Gastroesophageal sphincter (tissue), 3 donors: ENCODE measurements around the gene CIITA.

ENCODE experiments used
- CTCF ChIP-seq, 4 experiments: fragments of 200-600 bp in 2 of 4; fragments of 450-650 bp in 2 of 4; sonication (generic) in 1 of 4; IDR thresholded peaks; one replicate each; pipeline ENCODE4 v1.5.1; 2017 to 2019; ENCODE audit warnings: antibody characterized with exemption in 4 of 4, mild to moderate bottlenecking in 2 of 4, moderate library complexity in 2 of 4
- EP300 ChIP-seq: sonication (generic); formaldehyde crosslinking; IDR thresholded peaks from one replicate; pipeline ENCODE4 v1.6.1; 2017; ENCODE audit warnings: antibody characterized with exemption, mild to moderate bottlenecking
- POLR2A ChIP-seq, 2 donors: fragments of 450-650 bp; IDR thresholded peaks; one replicate each; pipeline ENCODE4 v1.6.1; 2017; ENCODE audit warnings: antibody characterized with exemption in 2 of 2, mild to moderate bottlenecking in 2 of 2, moderate library complexity in 1 of 2
- POLR2AphosphoS5 ChIP-seq: sonication (generic); formaldehyde crosslinking; IDR thresholded peaks from one replicate; pipeline ENCODE4 v1.6.1; 2017; ENCODE audit warnings: antibody characterized with exemption

- no peak for TF ChIP-seq POLR2A (IDR thresholded peaks at IDR 0.05)
- TF ChIP-seq POLR2AphosphoS5: no peak
- TF ChIP-seq CTCF (IDR thresholded peaks at IDR 0.05): no peak
- TF ChIP-seq EP300: no peak
Measured at GRCh38 chr16:10851512-10851911, 25.5 kb upstream of the CIITA start.
